ENCODE measurements around the gene CREG1.

CREG1 gene

GRCh38 chr1:167526667-167527383, 26.7 kb downstream of the CREG1 start:
- Histone ChIP-seq H3K4me1 (ENCODE audit: insufficient read depth, low read length) (peaks cover 6% of the 10 kb centered on the region), H3K9me3 (ENCODE audit: low read length) (no peaks in the 10 kb centered on the region), H3K9ac (ENCODE audit: low read length) (no peak overlapping the region), H3K27ac (ENCODE audit: low read depth, low read length) (no peak overlapping the region), H3K27me3 (ENCODE audit: control insufficient read depth in 1 of 2, insufficient read depth in 2 of 2, low read length in 2 of 2) (no peaks in the 10 kb centered on the region), H3K36me3 (ENCODE audit: insufficient read depth, low read length) (no peaks in the 10 kb centered on the region), H3K4me3 (ENCODE audit: low read depth in 1 of 2, low read length in 2 of 2) (no peak overlapping the region)

- Histone ChIP-seq H3K9ac (ENCODE audit: low read length) (no peak overlapping the region), H3K36me3 (ENCODE audit: insufficient read depth, low read length) (no peaks in the 10 kb centered on the region), H3K4me3 (ENCODE audit: low read depth in 1 of 2, low read length in 2 of 2) (no peak overlapping the region), H3K27ac (ENCODE audit: low read depth, low read length) (no peak overlapping the region), H3K27me3 (ENCODE audit: control insufficient read depth in 1 of 2, insufficient read depth in 2 of 2, low read length in 2 of 2) (no peaks in the 10 kb centered on the region), H3K9me3 (ENCODE audit: low read length) (no peaks in the 10 kb centered on the region), H3K4me1 (ENCODE audit: insufficient read depth, low read length) (no peaks in the 10 kb centered on the region)
Measured at GRCh38 chr1:167524651-167525050, 28.9 kb downstream of the CREG1 start.

- H3K36me3 ChIP-seq (ENCODE audit: insufficient read depth, low read length) = no peaks in the 10 kb centered on the region
- no peaks in the 10 kb centered on the region for H3K9me3 ChIP-seq (ENCODE audit: low read length)
- no peaks in the 10 kb centered on the region for H3K27me3 ChIP-seq (ENCODE audit: control insufficient read depth in 1 of 2, insufficient read depth in 2 of 2, low read length in 2 of 2)
Measured at GRCh38 chr1:167522246-167522645, 31.3 kb downstream of the CREG1 start.

GRCh38 chr1:167520711-167521206, 32.8 kb downstream of the CREG1 start:
- H3K9ac ChIP-seq (ENCODE audit: low read length) = no peak overlapping the region
- H3K27ac ChIP-seq (ENCODE audit: low read depth, low read length) = no peak overlapping the region
- H3K4me1 ChIP-seq (ENCODE audit: insufficient read depth, low read length) = no peaks in the 10 kb centered on the region
- no peak overlapping the region for H3K4me3 ChIP-seq (ENCODE audit: low read depth in 1 of 2, low read length in 2 of 2)
- H3K27me3 ChIP-seq (ENCODE audit: control insufficient read depth in 1 of 2, insufficient read depth in 2 of 2, low read length in 2 of 2) = no peaks in the 10 kb centered on the region
- no peaks in the 10 kb centered on the region for H3K9me3 ChIP-seq (ENCODE audit: low read length)
- H3K36me3 ChIP-seq (ENCODE audit: insufficient read depth, low read length) = no peaks in the 10 kb centered on the region

More at GRCh38 chr1:167522246-167522645, 31.3 kb downstream of the CREG1 start:
- no peak overlapping the region for H3K4me3 ChIP-seq (ENCODE audit: low read depth in 1 of 2, low read length in 2 of 2)
- no peaks in the 10 kb centered on the region for H3K4me1 ChIP-seq (ENCODE audit: insufficient read depth, low read length)
- H3K9ac ChIP-seq (ENCODE audit: low read length) = no peak overlapping the region
- no peak overlapping the region for H3K27ac ChIP-seq (ENCODE audit: low read depth, low read length)

GRCh38 chr1:167518331-167518700, 35.2 kb downstream of the CREG1 start, which contains the start of gene CD247:
CD247 (minus strand) TSS chr1:167518529; CDS start chr1:167518465, 64 bp downstream.
- Histone ChIP-seq H3K36me3 (ENCODE audit: insufficient read depth, low read length) (no peaks in the 10 kb centered on the region), H3K27ac (ENCODE audit: low read depth, low read length) (no peak within 1 kb of the TSS), H3K9ac (ENCODE audit: low read length) (no peak within 1 kb of the TSS), H3K9me3 (ENCODE audit: low read length) (no peaks in the 10 kb centered on the region), H3K27me3 (ENCODE audit: control insufficient read depth in 1 of 2, insufficient read depth in 2 of 2, low read length in 2 of 2) (no peaks in the 10 kb centered on the region), H3K4me1 (ENCODE audit: insufficient read depth, low read length) (no peaks in the 10 kb centered on the region), H3K4me3 (ENCODE audit: low read depth in 1 of 2, low read length in 2 of 2) (no peak within 1 kb of the TSS)

- Histone ChIP-seq H3K27ac (ENCODE audit: low read depth, low read length) (no peak overlapping the region), H3K4me1 (ENCODE audit: insufficient read depth, low read length) (no peaks in the 10 kb centered on the region), H3K4me3 (ENCODE audit: low read depth in 1 of 2, low read length in 2 of 2) (no peak overlapping the region), H3K9me3 (ENCODE audit: low read length) (no peaks in the 10 kb centered on the region), H3K27me3 (ENCODE audit: control insufficient read depth in 1 of 2, insufficient read depth in 2 of 2, low read length in 2 of 2) (no peaks in the 10 kb centered on the region), H3K9ac (ENCODE audit: low read length) (no peak overlapping the region), H3K36me3 (ENCODE audit: insufficient read depth, low read length) (no peaks in the 10 kb centered on the region)
Measured at GRCh38 chr1:167517535-167518330, 35.8 kb downstream of the CREG1 start.

GRCh38 chr1:167516404-167517388, 36.9 kb downstream of the CREG1 start:
- H3K4me3 ChIP-seq (ENCODE audit: low read depth in 1 of 2, low read length in 2 of 2) = no peak overlapping the region
- H3K9ac ChIP-seq (ENCODE audit: low read length) = no peak overlapping the region
- no peak overlapping the region for H3K27ac ChIP-seq (ENCODE audit: low read depth, low read length)

GRCh38 chr1:167515893-167516321, 37.7 kb downstream of the CREG1 start:
- H3K9me3 ChIP-seq (ENCODE audit: low read length) = no peaks in the 10 kb centered on the region
- H3K27ac ChIP-seq (ENCODE audit: low read depth, low read length) = no peak overlapping the region
- no peaks in the 10 kb centered on the region for H3K27me3 ChIP-seq (ENCODE audit: control insufficient read depth in 1 of 2, insufficient read depth in 2 of 2, low read length in 2 of 2)
- H3K4me3 ChIP-seq (ENCODE audit: low read depth in 1 of 2, low read length in 2 of 2) = no peak overlapping the region
- no peaks in the 10 kb centered on the region for H3K36me3 ChIP-seq (ENCODE audit: insufficient read depth, low read length)
- no peak overlapping the region for H3K9ac ChIP-seq (ENCODE audit: low read length)
- H3K4me1 ChIP-seq (ENCODE audit: insufficient read depth, low read length) = no peaks in the 10 kb centered on the region

More at GRCh38 chr1:167516404-167517388, 36.9 kb downstream of the CREG1 start:
- no peaks in the 10 kb centered on the region for H3K9me3 ChIP-seq (ENCODE audit: low read length)
- H3K4me1 ChIP-seq (ENCODE audit: insufficient read depth, low read length) = no peaks in the 10 kb centered on the region
- no peaks in the 10 kb centered on the region for H3K27me3 ChIP-seq (ENCODE audit: control insufficient read depth in 1 of 2, insufficient read depth in 2 of 2, low read length in 2 of 2)
- H3K36me3 ChIP-seq (ENCODE audit: insufficient read depth, low read length) = no peaks in the 10 kb centered on the region

- Histone ChIP-seq H3K4me1 (ENCODE audit: insufficient read depth, low read length) (no peaks in the 10 kb centered on the region), H3K9me3 (ENCODE audit: low read length) (no peaks in the 10 kb centered on the region), H3K4me3 (ENCODE audit: low read depth in 1 of 2, low read length in 2 of 2) (no peak overlapping the region), H3K27me3 (ENCODE audit: control insufficient read depth in 1 of 2, insufficient read depth in 2 of 2, low read length in 2 of 2) (no peaks in the 10 kb centered on the region), H3K36me3 (ENCODE audit: insufficient read depth, low read length) (no peaks in the 10 kb centered on the region), H3K27ac (ENCODE audit: low read depth, low read length) (no peak overlapping the region), H3K9ac (ENCODE audit: low read length) (no peak overlapping the region)
Measured at GRCh38 chr1:167515461-167515860, 38.1 kb downstream of the CREG1 start.

GRCh38 chr1:167514288-167514687, 39.3 kb downstream of the CREG1 start:
- Histone ChIP-seq H3K4me1 (ENCODE audit: insufficient read depth, low read length) (no peaks in the 10 kb centered on the region), H3K4me3 (ENCODE audit: low read depth in 1 of 2, low read length in 2 of 2) (no peak overlapping the region), H3K27ac (ENCODE audit: low read depth, low read length) (no peak overlapping the region), H3K9ac (ENCODE audit: low read length) (no peak overlapping the region), H3K9me3 (ENCODE audit: low read length) (no peaks in the 10 kb centered on the region), H3K27me3 (ENCODE audit: control insufficient read depth in 1 of 2, insufficient read depth in 2 of 2, low read length in 2 of 2) (no peaks in the 10 kb centered on the region), H3K36me3 (ENCODE audit: insufficient read depth, low read length) (no peaks in the 10 kb centered on the region)
